ENCODE data around the gene KLK5. TPM values are rescaled to one million over a fixed set of nuclear protein-coding genes. Genes with fewer than 3 reads are reported as not detected.
"Not testable (repeated sequence)": the region's sequence is repeated elsewhere in the genome, so short reads cannot be mapped to it uniquely, and the experiment has no call there.

KLK5 gene
- polyA plus RNA-seq, 1 donor: 1.6 TPM

DNA sequence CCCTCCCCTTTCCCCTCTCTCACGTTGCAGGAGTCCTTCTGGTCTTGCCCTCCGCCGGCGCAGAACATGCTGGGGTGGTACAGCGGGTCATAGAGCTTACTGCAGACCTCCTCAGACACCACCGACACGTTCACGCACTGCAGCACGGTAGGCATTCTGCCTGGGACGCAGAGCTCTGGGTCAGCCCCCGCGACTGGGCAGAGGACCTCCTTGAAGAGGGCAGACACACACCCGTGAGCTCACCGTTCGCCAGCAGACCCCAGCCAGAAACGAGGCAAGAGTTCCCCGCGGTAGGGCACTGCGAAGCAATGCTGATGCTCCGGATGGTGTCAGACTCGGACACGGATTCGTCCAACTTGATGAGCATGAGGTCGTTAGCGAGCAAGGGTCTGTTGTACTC, 44.5 kb downstream of the KLK5 start:
- no peaks in the 10 kb centered on the region for H3K36me3 ChIP-seq (ENCODE audit: control insufficient read depth, insufficient read depth, low read length)
- peaks cover 58% of the 10 kb centered on the region for H3K27me3 ChIP-seq (ENCODE audit: control insufficient read depth, insufficient read depth, low read length)
- no peak for DNase-seq
- H3K9me3 ChIP-seq (ENCODE audit: control insufficient read depth, low read depth, low read length): no peaks in the 10 kb centered on the region
- WGBS (ENCODE audit: insufficient coverage, low lambda C conversion rate): no CpG with 5 or more reads among the region's 25 CpGs
- H3K4me3 ChIP-seq (ENCODE audit: low read length): no peak overlapping the region
- no peaks in the 10 kb centered on the region for H3K4me1 ChIP-seq (ENCODE audit: control insufficient read depth, insufficient read depth, low read length)
- H3K27ac ChIP-seq (ENCODE audit: low read length): no peak overlapping the region

DNA sequence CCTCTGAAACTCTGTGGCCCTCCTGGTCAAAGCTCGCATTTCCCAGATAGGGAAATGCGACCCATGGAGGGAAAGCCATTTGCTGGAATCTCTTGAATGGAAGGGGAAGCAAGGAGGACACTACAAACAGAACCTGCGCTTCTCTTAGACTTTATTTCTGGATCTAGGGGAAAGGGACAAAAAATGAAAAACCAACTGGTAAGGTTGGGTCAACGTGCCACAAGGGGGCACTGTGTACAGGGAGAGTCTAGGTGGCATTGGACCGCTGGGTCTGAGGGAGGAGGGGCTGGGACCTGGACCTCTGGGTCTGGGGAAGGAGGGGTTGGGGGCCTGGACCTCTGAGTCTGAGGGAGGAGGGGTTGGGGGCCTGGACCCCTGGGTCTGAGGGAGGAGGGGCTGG, 46.6 kb downstream of the KLK5 start:
- WGBS (ENCODE audit: insufficient coverage, low lambda C conversion rate): no CpG with 5 or more reads among the region's 5 CpGs
- H3K36me3 ChIP-seq (ENCODE audit: control insufficient read depth, insufficient read depth, low read length): no peaks in the 10 kb centered on the region
- H3K27me3 ChIP-seq (ENCODE audit: control insufficient read depth, insufficient read depth, low read length): peaks cover 38% of the 10 kb centered on the region
- no peak overlapping the region for H3K27ac ChIP-seq (ENCODE audit: low read length)
- no peak for DNase-seq
- H3K4me1 ChIP-seq (ENCODE audit: control insufficient read depth, insufficient read depth, low read length): no peaks in the 10 kb centered on the region
- H3K9me3 ChIP-seq (ENCODE audit: control insufficient read depth, low read depth, low read length): no peaks in the 10 kb centered on the region
- no peak overlapping the region for H3K4me3 ChIP-seq (ENCODE audit: low read length)

DNA sequence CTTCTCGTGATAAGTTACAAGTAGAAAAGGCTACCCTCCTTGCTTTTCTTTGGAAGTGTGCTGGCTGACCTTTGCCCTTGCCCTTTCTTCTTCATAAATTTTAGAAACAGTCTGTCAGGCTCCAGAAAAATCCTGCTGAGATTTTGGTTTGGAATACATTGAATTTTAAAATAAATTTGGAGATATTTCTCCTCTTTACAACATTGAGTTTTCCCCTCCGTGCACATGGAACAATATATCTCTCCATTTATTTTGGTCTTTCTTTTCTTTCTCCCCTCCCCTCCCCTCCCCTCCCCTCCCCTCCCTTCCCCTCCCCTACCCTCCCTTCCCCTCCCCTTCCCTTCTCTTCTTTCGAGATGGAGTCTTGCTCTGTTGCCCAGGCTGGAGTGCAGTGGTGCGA, 50.2 kb downstream of the KLK5 start:
- Histone ChIP-seq H3K9me3 (ENCODE audit: control insufficient read depth, low read depth, low read length) (no peaks in the 10 kb centered on the region), H3K4me3 (ENCODE audit: low read length) (no peak overlapping the region), H3K27ac (ENCODE audit: low read length) (no peak overlapping the region), H3K36me3 (ENCODE audit: control insufficient read depth, insufficient read depth, low read length) (no peaks in the 10 kb centered on the region), H3K27me3 (ENCODE audit: control insufficient read depth, insufficient read depth, low read length) (peaks cover 3% of the 10 kb centered on the region), H3K4me1 (ENCODE audit: control insufficient read depth, insufficient read depth, low read length) (no peaks in the 10 kb centered on the region)
- 40% methylated on average over 1 of the region's 4 CpGs for WGBS (ENCODE audit: insufficient coverage, low lambda C conversion rate)
- no peak for DNase-seq

DNA sequence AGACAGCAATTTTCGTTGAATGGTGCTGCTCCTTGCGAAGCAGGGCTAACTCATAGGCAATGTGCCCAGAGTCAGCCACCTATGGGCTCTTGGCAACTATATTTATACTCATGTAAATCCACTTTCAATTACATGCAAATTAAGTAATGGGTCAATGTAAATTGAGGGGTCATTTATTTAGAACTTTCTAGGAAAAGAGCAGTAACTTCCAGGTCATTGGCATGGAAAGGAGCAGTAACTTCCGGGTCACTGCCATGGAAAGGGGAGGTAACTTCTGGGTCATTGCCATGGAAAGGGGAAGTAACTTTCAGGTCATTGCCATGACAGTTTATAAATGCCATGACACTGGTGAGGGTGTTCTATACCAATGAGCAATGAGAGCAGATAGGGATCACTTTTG, 53.3 kb downstream of the KLK5 start:
- H3K27me3 ChIP-seq (ENCODE audit: control insufficient read depth, insufficient read depth, low read length): no peaks in the 10 kb centered on the region
- H3K36me3 ChIP-seq (ENCODE audit: control insufficient read depth, insufficient read depth, low read length): no peaks in the 10 kb centered on the region
- no peak for DNase-seq
- no peak overlapping the region for H3K27ac ChIP-seq (ENCODE audit: low read length)
- no peaks in the 10 kb centered on the region for H3K4me1 ChIP-seq (ENCODE audit: control insufficient read depth, insufficient read depth, low read length)
- H3K4me3 ChIP-seq (ENCODE audit: low read length): no peak overlapping the region
- no peaks in the 10 kb centered on the region for H3K9me3 ChIP-seq (ENCODE audit: control insufficient read depth, low read depth, low read length)
- no CpG with 5 or more reads among the region's 3 CpGs for WGBS (ENCODE audit: insufficient coverage, low lambda C conversion rate)

DNA sequence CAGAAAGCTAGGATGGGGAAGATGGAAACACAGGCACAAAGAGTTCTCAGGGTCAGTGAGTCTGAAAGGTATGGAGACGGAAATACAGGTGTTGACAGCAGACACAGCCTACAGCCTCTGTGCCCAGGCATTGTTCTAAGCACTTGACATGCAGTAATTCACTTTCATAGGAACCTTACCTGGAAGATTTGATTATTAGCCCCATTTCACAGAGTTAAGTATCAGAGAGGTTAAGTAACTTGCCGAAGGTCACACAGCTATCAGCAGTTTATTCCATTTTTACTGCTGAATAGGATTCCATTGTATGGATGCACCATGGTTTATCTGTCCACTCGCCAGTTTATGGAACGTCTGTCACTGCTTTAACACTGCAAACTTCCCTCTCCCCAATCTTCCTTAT, 54.8 kb downstream of the KLK5 start:
- Histone ChIP-seq H3K36me3 (ENCODE audit: control insufficient read depth, insufficient read depth, low read length) (no peaks in the 10 kb centered on the region), H3K4me3 (ENCODE audit: low read length) (no peak overlapping the region), H3K27ac (ENCODE audit: low read length) (no peak overlapping the region), H3K4me1 (ENCODE audit: control insufficient read depth, insufficient read depth, low read length) (no peaks in the 10 kb centered on the region), H3K9me3 (ENCODE audit: control insufficient read depth, low read depth, low read length) (no peaks in the 10 kb centered on the region), H3K27me3 (ENCODE audit: control insufficient read depth, insufficient read depth, low read length) (no peaks in the 10 kb centered on the region)
- DNase-seq: no peak
- 66% methylated on average over 3 of the region's 4 CpGs for WGBS (ENCODE audit: insufficient coverage, low lambda C conversion rate)

DNA sequence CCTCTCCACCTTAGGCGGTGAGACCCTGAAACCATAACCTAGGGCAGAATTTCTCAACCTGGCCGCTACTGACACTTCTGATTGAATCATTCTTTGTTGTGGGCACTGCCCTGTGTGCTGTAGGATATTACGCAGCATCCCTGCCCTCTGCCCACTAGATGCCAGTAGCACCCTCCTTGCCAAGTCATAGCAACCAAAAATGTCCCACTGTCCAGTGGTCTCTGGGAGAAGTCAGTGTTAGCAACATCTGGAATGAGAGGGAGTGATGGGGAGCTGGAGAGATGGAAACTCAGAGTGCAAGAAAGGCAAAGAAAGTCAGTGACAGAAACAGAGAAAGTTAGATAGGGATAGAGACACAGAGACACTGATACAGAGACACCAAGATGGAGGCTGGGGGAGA, 55.2 kb downstream of the KLK5 start:
- H3K4me3 ChIP-seq (ENCODE audit: low read length): no peak overlapping the region
- WGBS (ENCODE audit: insufficient coverage, low lambda C conversion rate): no CpG with 5 or more reads among the region's 3 CpGs
- DNase-seq: no peak
- no peaks in the 10 kb centered on the region for H3K27me3 ChIP-seq (ENCODE audit: control insufficient read depth, insufficient read depth, low read length)
- H3K36me3 ChIP-seq (ENCODE audit: control insufficient read depth, insufficient read depth, low read length): no peaks in the 10 kb centered on the region
- no peaks in the 10 kb centered on the region for H3K9me3 ChIP-seq (ENCODE audit: control insufficient read depth, low read depth, low read length)
- H3K4me1 ChIP-seq (ENCODE audit: control insufficient read depth, insufficient read depth, low read length): no peaks in the 10 kb centered on the region
- H3K27ac ChIP-seq (ENCODE audit: low read length): no peak overlapping the region

DNA sequence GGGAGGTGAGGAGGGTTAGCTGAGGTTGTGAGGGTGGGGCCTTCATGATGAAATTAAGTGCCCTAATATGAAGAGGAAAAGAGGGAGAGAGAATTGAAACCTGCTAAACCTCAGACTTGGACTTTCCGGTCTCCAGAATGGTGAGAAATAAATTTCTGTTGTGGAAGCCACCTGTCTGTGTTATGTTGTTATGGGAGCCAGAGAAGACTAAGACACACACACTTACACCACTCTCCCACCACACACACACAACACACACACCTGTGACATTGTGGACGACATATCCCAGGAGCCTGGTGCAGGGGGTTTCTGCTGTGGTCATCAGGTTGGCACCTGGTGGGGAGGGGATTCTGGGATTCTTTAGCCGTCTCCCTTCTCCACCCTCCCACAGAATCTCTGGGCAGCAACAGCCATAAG, 55.6 kb downstream of the KLK5 start:
- no CpG with 5 or more reads among the region's 3 CpGs for WGBS (ENCODE audit: insufficient coverage, low lambda C conversion rate)
- no peak for DNase-seq
- no peak overlapping the region for H3K27ac ChIP-seq (ENCODE audit: low read length)
- H3K4me1 ChIP-seq (ENCODE audit: control insufficient read depth, insufficient read depth, low read length): no peaks in the 10 kb centered on the region
- H3K36me3 ChIP-seq (ENCODE audit: control insufficient read depth, insufficient read depth, low read length): no peaks in the 10 kb centered on the region
- no peak overlapping the region for H3K4me3 ChIP-seq (ENCODE audit: low read length)
- no peaks in the 10 kb centered on the region for H3K27me3 ChIP-seq (ENCODE audit: control insufficient read depth, insufficient read depth, low read length)
- no peaks in the 10 kb centered on the region for H3K9me3 ChIP-seq (ENCODE audit: control insufficient read depth, low read depth, low read length)

DNA sequence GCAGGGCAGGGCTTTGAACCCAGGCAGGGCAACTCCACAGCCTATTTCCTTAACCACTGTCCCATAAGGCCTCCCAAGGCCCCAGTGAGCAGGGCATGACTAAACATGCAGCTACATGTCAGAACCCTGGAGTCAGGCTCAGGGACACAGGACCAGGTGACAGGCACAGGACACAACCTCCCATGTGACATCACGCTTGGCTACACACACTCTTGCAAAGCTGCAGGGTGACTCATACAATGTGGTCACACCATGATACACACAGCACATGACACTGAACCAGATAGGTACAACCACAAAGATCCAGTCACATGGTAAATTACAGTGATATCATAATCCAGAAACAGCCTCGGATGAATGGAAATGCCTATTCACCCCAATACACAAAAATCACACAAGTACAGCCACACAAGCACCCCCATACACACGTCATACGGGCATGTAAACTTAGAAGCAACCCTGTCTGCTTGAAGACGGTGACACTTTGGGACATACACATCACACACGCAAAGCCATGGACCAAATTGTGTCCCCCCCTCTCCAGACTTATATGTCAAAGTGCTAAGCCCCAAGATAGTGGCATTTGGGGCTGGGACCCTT, 56.1 kb downstream of the KLK5 start:
- Histone ChIP-seq H3K4me1 (ENCODE audit: control insufficient read depth, insufficient read depth, low read length) (no peaks in the 10 kb centered on the region), H3K27ac (ENCODE audit: low read length) (no peak overlapping the region), H3K9me3 (ENCODE audit: control insufficient read depth, low read depth, low read length) (no peaks in the 10 kb centered on the region), H3K36me3 (ENCODE audit: control insufficient read depth, insufficient read depth, low read length) (no peaks in the 10 kb centered on the region), H3K4me3 (ENCODE audit: low read length) (no peak overlapping the region), H3K27me3 (ENCODE audit: control insufficient read depth, insufficient read depth, low read length) (no peaks in the 10 kb centered on the region)
- DNase-seq: no peak
- no CpG with 5 or more reads among the region's 6 CpGs for WGBS (ENCODE audit: insufficient coverage, low lambda C conversion rate)

DNA sequence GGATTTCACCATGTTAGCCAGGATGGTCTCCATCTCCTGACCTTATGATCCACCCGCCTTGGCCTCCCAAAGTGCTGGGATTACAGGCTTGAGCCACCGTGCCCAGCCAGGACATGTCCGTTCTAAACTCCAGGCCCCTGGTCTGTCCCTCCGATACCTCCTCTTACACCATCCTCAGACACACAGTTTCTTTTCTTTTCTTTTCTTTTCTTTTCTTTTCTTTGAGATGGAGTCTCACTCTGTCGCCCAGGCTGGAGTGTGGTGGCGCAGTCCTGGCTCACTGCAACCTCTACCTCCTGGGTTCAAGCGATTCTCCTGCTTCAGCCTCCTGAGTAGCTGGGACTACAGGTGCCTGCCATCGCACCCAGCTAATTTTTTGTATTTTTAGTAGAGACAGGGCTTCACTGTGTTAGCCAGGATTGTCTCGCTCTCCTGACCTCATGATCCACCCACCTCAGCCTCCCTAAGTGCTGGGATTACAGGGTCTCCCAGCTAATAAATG, 56.7 kb downstream of the KLK5 start:
- H3K27me3 ChIP-seq (ENCODE audit: control insufficient read depth, insufficient read depth, low read length); DNase-seq; H3K9me3 ChIP-seq (ENCODE audit: control insufficient read depth, low read depth, low read length); H3K4me1 ChIP-seq (ENCODE audit: control insufficient read depth, insufficient read depth, low read length); H3K27ac ChIP-seq (ENCODE audit: low read length); H3K36me3 ChIP-seq (ENCODE audit: control insufficient read depth, insufficient read depth, low read length); H3K4me3 ChIP-seq (ENCODE audit: low read length): not testable (repeated sequence)
- WGBS (ENCODE audit: insufficient coverage, low lambda C conversion rate): 100% methylated on average over 1 of the region's 9 CpGs

DNA sequence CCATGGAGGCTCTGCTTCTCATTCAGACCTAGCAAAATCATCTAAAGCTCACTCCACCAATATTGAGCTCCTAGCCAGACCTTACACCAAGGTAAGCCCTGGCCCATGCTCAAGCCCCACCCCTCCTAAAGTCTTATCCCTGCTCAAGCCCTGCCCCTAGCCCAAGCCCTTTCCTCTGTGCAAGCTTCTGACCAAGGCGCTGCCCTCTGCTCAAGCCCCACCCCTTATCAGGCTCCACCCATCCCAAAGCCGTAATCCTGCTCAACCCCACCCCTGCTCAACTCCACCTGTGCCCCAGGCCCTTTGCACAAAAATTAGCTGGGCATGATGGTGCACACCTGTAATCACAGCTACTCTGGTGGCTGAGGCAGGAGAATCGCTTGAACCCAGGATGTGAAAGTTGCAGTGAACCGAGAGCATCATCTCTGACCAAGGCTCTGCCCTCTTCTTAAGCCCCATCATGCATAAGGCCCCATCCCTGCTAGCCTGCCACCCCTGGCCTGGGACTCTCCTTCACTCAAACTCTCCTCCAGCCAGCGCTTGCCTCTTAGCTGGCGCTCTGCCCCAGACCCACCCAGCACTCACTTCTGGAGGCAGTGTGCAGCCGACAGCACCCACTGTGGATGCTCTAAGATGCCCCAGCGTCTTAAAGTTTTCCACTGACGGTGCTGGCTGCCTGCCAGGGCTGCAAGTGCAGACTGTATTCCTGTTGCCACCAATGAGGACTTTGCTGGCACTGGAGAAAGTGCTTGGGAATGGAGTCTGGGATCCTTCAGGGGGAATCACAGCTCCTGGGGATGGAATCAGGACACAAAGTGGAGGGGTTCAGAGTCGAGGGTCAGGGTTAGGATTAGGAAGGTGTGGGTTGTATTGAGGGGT, 58.1 kb downstream of the KLK5 start:
- H3K36me3 ChIP-seq (ENCODE audit: control insufficient read depth, insufficient read depth, low read length): no peaks in the 10 kb centered on the region
- no peaks in the 10 kb centered on the region for H3K4me1 ChIP-seq (ENCODE audit: control insufficient read depth, insufficient read depth, low read length)
- peaks cover 4% of the 10 kb centered on the region for H3K27me3 ChIP-seq (ENCODE audit: control insufficient read depth, insufficient read depth, low read length)
- H3K9me3 ChIP-seq (ENCODE audit: control insufficient read depth, low read depth, low read length): no peaks in the 10 kb centered on the region
- H3K27ac ChIP-seq (ENCODE audit: low read length): no peak overlapping the region
- no peak for DNase-seq
- H3K4me3 ChIP-seq (ENCODE audit: low read length): no peak overlapping the region
- no CpG with 5 or more reads among the region's 10 CpGs for WGBS (ENCODE audit: insufficient coverage, low lambda C conversion rate)
